ENCODE results near the gene HOXA3. TPM values are rescaled to one million over a fixed set of nuclear protein-coding genes. Genes with fewer than 3 reads are reported as not detected.

Gene HOXA3
- total RNA-seq, 1 experiment from 2014 or later: not detected

DNA sequence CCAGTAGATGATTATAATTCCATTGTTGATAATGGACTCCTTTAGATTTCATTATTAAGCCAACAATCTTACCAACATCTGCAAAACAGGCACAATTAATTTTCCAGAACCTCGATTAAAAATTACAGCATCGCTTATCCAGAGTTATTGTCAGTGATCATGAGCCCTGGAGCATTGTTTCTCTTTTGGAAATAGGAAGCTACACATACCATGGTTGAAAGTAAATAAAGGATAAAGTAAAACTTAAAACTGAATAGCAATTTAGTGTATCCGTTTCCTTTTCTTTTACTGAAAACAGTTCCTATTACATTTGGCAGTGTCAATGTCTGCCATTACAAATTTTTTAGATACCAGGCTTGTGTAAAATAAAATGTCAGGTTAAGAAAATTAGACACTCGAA is 40.0 kb downstream of the HOXA3 start:
- H3K36me3 Mint-ChIP-seq: no peaks in the 10 kb centered on the region
- H3K4me3 Mint-ChIP-seq: no peak overlapping the region
- TF ChIP-seq ATF6 (CRISPR knock-in tag; IDR thresholded peaks at IDR 0.05): no peak
- TF ChIP-seq, protein P1, sequence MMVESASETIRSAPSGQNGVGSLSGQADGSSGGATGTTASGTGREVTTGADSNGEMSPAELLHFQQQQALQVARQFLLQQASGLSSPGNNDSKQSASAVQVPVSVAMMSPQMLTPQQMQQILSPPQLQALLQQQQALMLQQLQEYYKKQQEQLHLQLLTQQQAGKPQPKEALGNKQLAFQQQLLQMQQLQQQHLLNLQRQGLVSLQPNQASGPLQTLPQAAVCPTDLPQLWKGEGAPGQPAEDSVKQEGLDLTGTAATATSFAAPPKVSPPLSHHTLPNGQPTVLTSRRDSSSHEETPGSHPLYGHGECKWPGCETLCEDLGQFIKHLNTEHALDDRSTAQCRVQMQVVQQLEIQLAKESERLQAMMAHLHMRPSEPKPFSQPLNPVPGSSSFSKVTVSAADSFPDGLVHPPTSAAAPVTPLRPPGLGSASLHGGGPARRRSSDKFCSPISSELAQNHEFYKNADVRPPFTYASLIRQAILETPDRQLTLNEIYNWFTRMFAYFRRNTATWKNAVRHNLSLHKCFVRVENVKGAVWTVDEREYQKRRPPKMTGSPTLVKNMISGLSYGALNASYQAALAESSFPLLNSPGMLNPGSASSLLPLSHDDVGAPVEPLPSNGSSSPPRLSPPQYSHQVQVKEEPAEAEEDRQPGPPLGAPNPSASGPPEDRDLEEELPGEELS (CRISPR knock-in tag; IDR thresholded peaks at IDR 0.05): no peak
- no peak for TF ChIP-seq MXD4 (CRISPR knock-in tag; IDR thresholded peaks at IDR 0.05; ENCODE audit: borderline replicate concordance)
- TF ChIP-seq, protein P2, sequence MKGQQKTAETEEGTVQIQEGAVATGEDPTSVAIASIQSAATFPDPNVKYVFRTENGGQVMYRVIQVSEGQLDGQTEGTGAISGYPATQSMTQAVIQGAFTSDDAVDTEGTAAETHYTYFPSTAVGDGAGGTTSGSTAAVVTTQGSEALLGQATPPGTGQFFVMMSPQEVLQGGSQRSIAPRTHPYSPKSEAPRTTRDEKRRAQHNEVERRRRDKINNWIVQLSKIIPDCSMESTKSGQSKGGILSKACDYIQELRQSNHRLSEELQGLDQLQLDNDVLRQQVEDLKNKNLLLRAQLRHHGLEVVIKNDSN (CRISPR knock-in tag; IDR thresholded peaks at IDR 0.05): no peak
- no peak for TF ChIP-seq EMX1 (CRISPR knock-in tag; IDR thresholded peaks at IDR 0.05)
- TF ChIP-seq, protein P3, sequence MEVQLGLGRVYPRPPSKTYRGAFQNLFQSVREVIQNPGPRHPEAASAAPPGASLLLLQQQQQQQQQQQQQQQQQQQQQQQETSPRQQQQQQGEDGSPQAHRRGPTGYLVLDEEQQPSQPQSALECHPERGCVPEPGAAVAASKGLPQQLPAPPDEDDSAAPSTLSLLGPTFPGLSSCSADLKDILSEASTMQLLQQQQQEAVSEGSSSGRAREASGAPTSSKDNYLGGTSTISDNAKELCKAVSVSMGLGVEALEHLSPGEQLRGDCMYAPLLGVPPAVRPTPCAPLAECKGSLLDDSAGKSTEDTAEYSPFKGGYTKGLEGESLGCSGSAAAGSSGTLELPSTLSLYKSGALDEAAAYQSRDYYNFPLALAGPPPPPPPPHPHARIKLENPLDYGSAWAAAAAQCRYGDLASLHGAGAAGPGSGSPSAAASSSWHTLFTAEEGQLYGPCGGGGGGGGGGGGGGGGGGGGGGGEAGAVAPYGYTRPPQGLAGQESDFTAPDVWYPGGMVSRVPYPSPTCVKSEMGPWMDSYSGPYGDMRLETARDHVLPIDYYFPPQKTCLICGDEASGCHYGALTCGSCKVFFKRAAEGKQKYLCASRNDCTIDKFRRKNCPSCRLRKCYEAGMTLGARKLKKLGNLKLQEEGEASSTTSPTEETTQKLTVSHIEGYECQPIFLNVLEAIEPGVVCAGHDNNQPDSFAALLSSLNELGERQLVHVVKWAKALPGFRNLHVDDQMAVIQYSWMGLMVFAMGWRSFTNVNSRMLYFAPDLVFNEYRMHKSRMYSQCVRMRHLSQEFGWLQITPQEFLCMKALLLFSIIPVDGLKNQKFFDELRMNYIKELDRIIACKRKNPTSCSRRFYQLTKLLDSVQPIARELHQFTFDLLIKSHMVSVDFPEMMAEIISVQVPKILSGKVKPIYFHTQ (CRISPR knock-in tag; IDR thresholded peaks at IDR 0.05): no peak
- TF ChIP-seq, protein P4, sequence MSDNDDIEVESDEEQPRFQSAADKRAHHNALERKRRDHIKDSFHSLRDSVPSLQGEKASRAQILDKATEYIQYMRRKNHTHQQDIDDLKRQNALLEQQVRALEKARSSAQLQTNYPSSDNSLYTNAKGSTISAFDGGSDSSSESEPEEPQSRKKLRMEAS (CRISPR knock-in tag; IDR thresholded peaks at IDR 0.05): no peak
- TF ChIP-seq ZNF532 (CRISPR knock-in tag; IDR thresholded peaks at IDR 0.05; ENCODE audit: borderline replicate concordance): no peak
- no peak for TF ChIP-seq PREB (CRISPR knock-in tag; IDR thresholded peaks at IDR 0.05; ENCODE audit: borderline replicate concordance)
- TF ChIP-seq RORB (CRISPR knock-in tag; IDR thresholded peaks at IDR 0.05): no peak
- TF ChIP-seq ZNF416 (CRISPR knock-in tag; IDR thresholded peaks at IDR 0.05): no peak
- no peak for TF ChIP-seq E2F4 (CRISPR knock-in tag; IDR thresholded peaks at IDR 0.05; ENCODE audit: borderline replicate concordance, low read depth)
- TF ChIP-seq GRHL2 (CRISPR knock-in tag; IDR thresholded peaks at IDR 0.05; ENCODE audit: insufficient replicate concordance, severe bottlenecking): no peak
- no peak for TF ChIP-seq JUN (CRISPR knock-in tag; IDR thresholded peaks at IDR 0.05)
- TF ChIP-seq SMAD3 (CRISPR knock-in tag; IDR thresholded peaks at IDR 0.05; ENCODE audit: borderline replicate concordance): no peak
- TF ChIP-seq FOXK1 (CRISPR knock-in tag; IDR thresholded peaks at IDR 0.05): no peak
- no peak for TF ChIP-seq USF2 (CRISPR knock-in tag; IDR thresholded peaks at IDR 0.05)
- no peak for TF ChIP-seq ELF4 (CRISPR knock-in tag; IDR thresholded peaks at IDR 0.05; ENCODE audit: low read depth)
- TF ChIP-seq FOXP1 (CRISPR knock-in tag; IDR thresholded peaks at IDR 0.05; ENCODE audit: borderline replicate concordance): no peak
- TF ChIP-seq NFYB (CRISPR knock-in tag; conservative IDR thresholded peaks at IDR 0.05; ENCODE audit: low read depth): no peak
- ATAC-seq (no peak), DNase-seq (ENCODE audit: low spot score) (no peak)
- H3K27ac Mint-ChIP-seq: no peak overlapping the region
- peaks cover 95% of the 10 kb centered on the region for H3K27me3 Mint-ChIP-seq (ENCODE audit: low read depth)
- ChIA-PET CTCF (no interaction called here), POLR2A (no interaction called here)
- H3K9me3 Mint-ChIP-seq: no peaks in the 10 kb centered on the region
- H3K4me1 Mint-ChIP-seq: peaks cover 18% of the 10 kb centered on the region

All from WTC11 (cell line).